GF-D8 (cell line): ENCODE results near the gene HECW1.

Source experiments
- DNase-seq: peaks from one replicate; lab custom pipeline; 2025; lab: John Stamatoyannopoulos, UW

HECW1 gene

GRCh38 chr7:43505412-43505811 is 393.0 kb downstream of the HECW1 start:
- no peak for DNase-seq

GRCh38 chr7:43506460-43506859 is 394.0 kb downstream of the HECW1 start:
- DNase-seq = no peak

GRCh38 chr7:43508461-43508860 is 396.0 kb downstream of the HECW1 start:
- no peak for DNase-seq

- DNase-seq = no peak
These were observed 397.5 kb downstream of the HECW1 start for GRCh38 chr7:43509906-43510305.

GRCh38 chr7:43511029-43511428 is 398.6 kb downstream of the HECW1 start:
- no peak for DNase-seq

GRCh38 chr7:43511769-43512515 is 399.5 kb downstream of the HECW1 start:
- no peak for DNase-seq

- DNase-seq = no peak
These were observed 400.8 kb downstream of the HECW1 start for GRCh38 chr7:43513251-43513650.

GRCh38 chr7:43516581-43517342 is 404.3 kb downstream of the HECW1 start:
- no peak for DNase-seq

- no peak for DNase-seq
These were observed 405.0 kb downstream of the HECW1 start for GRCh38 chr7:43517464-43517863.

- DNase-seq = no peak
These were observed 407.8 kb downstream of the HECW1 start for GRCh38 chr7:43520201-43520600.

GRCh38 chr7:43522406-43523156 is 410.1 kb downstream of the HECW1 start:
- no peak for DNase-seq

GRCh38 chr7:43528576-43529354 is 416.3 kb downstream of the HECW1 start:
- DNase-seq = no peak

GRCh38 chr7:43530553-43531410 is 418.3 kb downstream of the HECW1 start:
- no peak for DNase-seq

- DNase-seq = no peak
These were observed 419.3 kb downstream of the HECW1 start for GRCh38 chr7:43531700-43532099.

GRCh38 chr7:43533801-43534479 is 421.5 kb downstream of the HECW1 start:
- DNase-seq = no peak

GRCh38 chr7:43535031-43535451 is 422.6 kb downstream of the HECW1 start:
- no peak for DNase-seq

GRCh38 chr7:43535810-43536585 is 423.6 kb downstream of the HECW1 start:
- DNase-seq = no peak

- no peak for DNase-seq
These were observed 424.3 kb downstream of the HECW1 start for GRCh38 chr7:43536773-43537172.

- no peak for DNase-seq
These were observed 425.4 kb downstream of the HECW1 start for GRCh38 chr7:43537765-43538403.
